COR-L47 (cell line): ENCODE data around the gene MRM3.
"Not testable (repeated sequence)": the region's sequence is repeated elsewhere in the genome, so short reads cannot be mapped to it uniquely, and the experiment has no call there.

Experiments
- DNase-seq: peaks from one replicate; lab custom pipeline; 2025; lab: John Stamatoyannopoulos, UW

Gene MRM3

DNA sequence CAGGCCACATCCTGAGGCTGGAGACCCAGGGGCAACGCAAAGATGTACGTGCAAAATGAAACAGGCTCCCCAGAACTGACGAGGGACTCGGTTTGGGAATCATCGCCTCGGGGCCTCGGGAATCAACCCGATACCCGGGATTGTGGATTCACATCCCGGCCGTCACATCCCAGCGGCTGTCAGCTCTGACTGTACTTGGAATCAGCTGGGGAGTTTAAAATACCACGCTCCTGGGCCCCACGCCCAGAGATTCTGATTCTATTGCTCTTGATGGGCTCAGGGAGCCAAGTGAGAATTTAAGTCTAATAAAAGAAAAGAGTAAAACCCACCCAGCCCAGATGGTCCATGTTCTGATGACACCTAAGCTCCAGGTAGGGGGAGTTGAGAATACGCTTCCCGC, 42.2 kb downstream of the MRM3 start:
- no peak for DNase-seq

DNA sequence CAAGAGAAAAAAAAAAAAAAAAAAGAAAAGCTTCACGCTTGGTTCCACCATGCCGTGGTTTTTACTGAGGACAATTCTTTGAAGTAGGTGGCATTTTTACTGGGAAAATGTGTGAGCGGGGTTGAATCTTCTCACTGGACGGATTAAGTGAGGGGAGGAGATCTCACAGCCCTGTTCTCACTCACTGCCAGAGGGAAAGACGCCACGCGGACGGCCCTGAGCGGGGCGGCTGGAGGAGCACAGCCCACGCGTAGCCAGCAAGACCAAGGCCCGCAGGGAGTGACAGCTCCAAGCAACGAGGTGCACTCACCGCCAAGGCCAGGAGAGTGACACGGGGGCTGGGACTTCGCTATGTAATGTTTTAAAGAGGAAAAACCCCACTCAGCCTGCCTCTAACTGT, 43.1 kb downstream of the MRM3 start:
- no peak for DNase-seq

DNA sequence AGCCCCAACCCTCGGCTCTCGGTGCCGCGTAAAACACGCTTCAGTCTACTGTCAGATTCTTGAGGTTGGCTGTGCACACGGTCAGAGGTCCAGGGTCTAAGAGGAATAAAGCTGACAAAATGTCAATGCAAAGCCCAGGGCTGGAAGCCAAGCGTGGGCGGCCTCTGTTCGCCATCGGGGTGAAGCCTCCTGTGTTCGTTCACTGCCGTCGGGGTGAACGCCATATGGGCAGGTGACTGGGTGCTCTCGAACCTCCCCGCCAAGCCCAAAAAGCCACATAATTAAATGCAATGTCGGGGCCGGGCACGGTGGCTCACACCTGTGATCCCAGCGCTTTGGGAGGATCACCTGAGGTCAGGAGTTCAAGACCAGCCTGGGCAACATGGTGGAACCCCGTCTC, 44.6 kb downstream of the MRM3 start:
- no peak for DNase-seq

GRCh38 chr17:828761-829160, 46.6 kb downstream of the MRM3 start:
- no peak for DNase-seq

DNA sequence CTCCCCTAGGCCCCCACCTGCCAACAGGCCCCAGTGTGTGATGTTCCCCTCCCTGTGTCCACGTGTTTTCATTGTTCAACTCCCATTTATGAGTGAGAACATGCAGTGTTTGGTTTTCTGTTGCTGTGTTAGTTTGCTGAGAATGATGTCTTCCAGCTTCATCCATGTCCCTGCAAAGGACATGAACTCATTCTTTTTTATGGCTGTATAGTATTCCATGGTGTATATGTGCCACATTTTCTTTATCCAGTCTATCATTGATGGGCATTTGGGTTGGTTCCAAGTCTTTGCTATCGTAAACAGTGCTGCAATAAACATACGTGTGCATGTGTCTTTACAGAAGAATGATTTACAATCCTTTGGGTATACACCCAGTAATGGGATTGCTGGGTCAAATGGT, 47.5 kb downstream of the MRM3 start:
- DNase-seq = not testable (repeated sequence)

- no peak for DNase-seq
Measured at GRCh38 chr17:830381-830780, 48.2 kb downstream of the MRM3 start.

GRCh38 chr17:830950-831349, 48.8 kb downstream of the MRM3 start:
- DNase-seq = no peak

DNA sequence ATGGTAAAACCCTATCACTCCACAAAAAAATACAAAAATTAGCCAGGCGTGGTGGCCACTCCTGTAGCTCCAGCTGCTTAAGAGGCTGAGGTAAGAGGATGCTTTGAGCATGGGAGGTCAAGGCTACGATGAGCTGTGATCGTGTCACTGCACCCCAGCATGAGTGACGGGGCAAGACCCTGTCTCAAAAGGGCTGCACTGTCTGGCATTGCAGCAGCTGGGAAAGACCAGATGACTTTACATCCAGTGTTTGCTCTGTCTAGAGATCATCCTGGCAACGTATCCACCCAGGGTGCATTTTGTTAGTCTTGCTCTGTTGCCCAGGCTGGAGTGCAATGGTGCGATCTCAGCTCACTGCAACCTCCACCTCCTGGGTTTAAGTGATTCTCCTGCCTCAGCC, 52.0 kb downstream of the MRM3 start:
- no peak for DNase-seq

DNA sequence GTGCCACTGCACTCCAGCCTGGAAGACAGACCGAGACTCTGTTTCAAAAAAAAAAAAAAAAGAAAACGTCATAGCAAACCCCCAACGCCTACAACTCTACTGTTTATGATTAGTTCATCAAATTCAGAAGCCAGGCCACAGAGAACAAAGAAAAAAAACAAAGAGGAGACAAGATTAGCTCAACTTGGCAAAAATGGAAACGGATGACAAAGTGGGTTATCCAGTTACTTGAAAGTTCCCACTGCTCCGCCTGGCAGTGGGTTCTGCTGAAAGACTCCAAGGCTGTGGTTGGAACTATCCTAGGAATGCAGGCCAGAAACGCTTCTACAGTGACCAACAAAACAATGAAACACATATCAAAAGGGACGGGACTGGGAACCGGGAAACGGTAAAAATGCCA, 53.1 kb downstream of the MRM3 start:
- no peak for DNase-seq

- not testable (repeated sequence) for DNase-seq
Measured at GRCh38 chr17:835721-836120, 53.6 kb downstream of the MRM3 start.

- no peak for DNase-seq
Measured at GRCh38 chr17:836151-836550, 54.0 kb downstream of the MRM3 start.

GRCh38 chr17:838486-838885, 56.3 kb downstream of the MRM3 start:
- no peak for DNase-seq

DNA sequence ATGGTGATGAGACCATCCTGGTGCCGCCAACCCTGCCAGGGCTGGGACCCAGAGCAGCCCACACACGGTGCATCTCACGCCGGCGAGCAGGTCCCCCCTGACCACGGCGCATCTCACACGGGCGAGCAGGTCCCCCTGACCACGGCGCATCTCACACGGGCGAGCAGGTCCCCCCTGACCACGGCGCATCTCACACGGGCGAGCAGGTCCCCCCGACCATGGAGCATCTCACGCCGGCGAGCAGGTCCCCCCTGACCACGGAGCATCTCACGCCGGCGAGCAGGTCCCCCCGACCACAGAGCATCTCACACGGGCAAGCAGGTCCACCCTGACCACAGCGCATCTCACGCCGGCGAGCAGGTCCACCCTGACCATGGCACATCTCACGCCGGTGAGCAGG, 59.2 kb downstream of the MRM3 start:
- DNase-seq = no peak
